ENCODE measurements around the gene TMEM120A. TPM values are rescaled to one million over a fixed set of nuclear protein-coding genes. Genes with fewer than 3 reads are reported as not detected.

TMEM120A gene
- total RNA-seq, 2 donors from 2014 or later = 22.1 to 35.0 TPM

GRCh38 chr7:75983471-75984129, 10.8 kb downstream of the TMEM120A start:
- Histone ChIP-seq H3K36me3 (replicated peaks in 1 of 2; ENCODE audit: insufficient read depth in 1 of 2, low read depth in 2 of 2) (peaks cover 0 to 19% of the 10 kb centered on the region in 2 donors), H3K4me1 (peaks cover 13% of the 10 kb centered on the region), H3K4me3 (no peak overlapping the region), H3K9me3 (no peaks in the 10 kb centered on the region), H3K27me3 (no peaks in the 10 kb centered on the region), H3K27ac (no peak overlapping the region)
- ATAC-seq (no peak), DNase-seq (no peak)
- TF ChIP-seq CTCF (IDR thresholded peaks at IDR 0.05) (no peak), POLR2A (IDR thresholded peaks at IDR 0.05) (no peak)
- intact Hi-C loops (cut with DNase I) = no loop called here
- WGBS, 2 donors = 60 to 87% methylated on average over 2 to 25 of the region's 26 CpGs

DNA sequence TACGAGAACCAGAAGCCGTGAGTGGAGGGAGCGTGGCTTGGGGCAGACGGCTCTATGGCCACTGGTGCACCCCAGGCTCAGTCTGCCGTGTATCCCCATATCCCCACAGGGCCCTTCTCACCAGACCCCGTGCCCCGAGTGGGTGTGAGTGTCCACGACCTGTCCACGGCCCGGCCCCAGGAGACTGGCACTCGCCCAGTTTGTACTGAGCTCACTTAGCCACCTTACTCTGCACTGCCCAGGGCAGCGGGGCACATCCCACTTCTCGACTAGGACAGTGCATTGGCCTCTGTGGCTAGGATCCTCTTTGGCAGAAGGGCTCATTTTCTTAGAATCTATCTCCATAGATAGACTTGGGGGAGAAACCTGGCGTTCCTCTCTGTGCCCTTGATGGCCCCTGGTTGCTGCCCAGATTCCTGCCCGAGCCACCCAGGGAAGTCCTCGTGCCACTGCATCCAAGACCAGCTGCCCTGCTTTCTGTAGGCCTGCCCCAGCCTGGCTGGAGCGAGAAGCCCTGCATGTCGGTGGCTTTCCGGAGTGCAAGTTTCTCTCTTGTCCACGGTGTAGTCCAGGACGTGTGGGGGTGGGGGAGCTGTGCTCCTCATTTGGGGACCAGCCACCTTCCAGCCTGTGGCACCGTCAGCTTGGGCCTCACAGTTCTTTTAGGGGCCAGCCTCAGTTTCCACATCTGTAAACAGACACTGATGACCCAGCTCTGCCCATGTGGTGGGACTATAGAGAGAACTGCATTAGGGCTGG, 11.9 kb downstream of the TMEM120A start:
- intact Hi-C loops (cut with DNase I) = no loop called here
- no peak for ATAC-seq
- Histone ChIP-seq H3K4me3 (no peak overlapping the region), H3K27ac (no peak overlapping the region), H3K36me3 (replicated peaks in 1 of 2; ENCODE audit: insufficient read depth in 1 of 2, low read depth in 2 of 2) (peaks cover 0 to 17% of the 10 kb centered on the region in 2 donors), H3K4me1 (peaks cover 13% of the 10 kb centered on the region), H3K9me3 (no peaks in the 10 kb centered on the region), H3K27me3 (no peaks in the 10 kb centered on the region)
- 92 to 95% methylated on average over 7 to 21 of the region's 22 CpGs for WGBS, 2 donors
- peak in 1 of 4 donors; percentile 19 for DNase-seq
- TF ChIP-seq CTCF (IDR thresholded peaks at IDR 0.05) = no peak

- no peak overlapping the region for H3K27ac ChIP-seq
- DNase-seq = peak in 1 of 4 donors; percentile 16
- H3K9me3 ChIP-seq = no peaks in the 10 kb centered on the region
- 84% methylated on average over 23 to 37 of the region's 38 CpGs for WGBS, 2 donors
- peaks cover 13% of the 10 kb centered on the region for H3K4me1 ChIP-seq
- peaks cover 0 to 17% of the 10 kb centered on the region in 2 donors for H3K36me3 ChIP-seq (replicated peaks in 1 of 2; ENCODE audit: insufficient read depth in 1 of 2, low read depth in 2 of 2)
- intact Hi-C loops (cut with DNase I) = no loop called here
- no peak overlapping the region for H3K4me3 ChIP-seq
- ATAC-seq = no peak
- TF ChIP-seq POLR2A (IDR thresholded peaks at IDR 0.05) = no peak
- TF ChIP-seq CTCF (IDR thresholded peaks at IDR 0.05) = no peak
- H3K27me3 ChIP-seq = no peaks in the 10 kb centered on the region
Observed at GRCh38 chr7:75981453-75982305, 12.7 kb downstream of the TMEM120A start.

GRCh38 chr7:75981203-75981452, 13.3 kb downstream of the TMEM120A start:
- no peaks in the 10 kb centered on the region for H3K27me3 ChIP-seq
- no peaks in the 10 kb centered on the region for H3K9me3 ChIP-seq
- H3K27ac ChIP-seq = no peak overlapping the region
- ATAC-seq = no peak
- TF ChIP-seq CTCF (IDR thresholded peaks at IDR 0.05) (no peak), POLR2A (IDR thresholded peaks at IDR 0.05) (no peak)
- H3K4me3 ChIP-seq = no peak overlapping the region
- intact Hi-C loops (cut with DNase I) = no loop called here
- no peak for DNase-seq
- 83 to 96% methylated on average over 9 to 10 of the region's 12 CpGs for WGBS, 2 donors
- H3K36me3 ChIP-seq (replicated peaks in 1 of 2; ENCODE audit: insufficient read depth in 1 of 2, low read depth in 2 of 2) = peaks cover 0 to 13% of the 10 kb centered on the region in 2 donors
- H3K4me1 ChIP-seq = peaks cover 13% of the 10 kb centered on the region

Data from body of pancreas (tissue), 4 donors.